Central memory CD8-positive, alpha-beta T cell (primary cell): ENCODE measurements around the gene TYW3.
A peak's percentile ranks its signal among the peaks of the same experiment; 100 is the strongest.
"Not testable (repeated sequence)": the region's sequence is repeated elsewhere in the genome, so short reads cannot be mapped to it uniquely, and the experiment has no call there.

ENCODE experiments used
- ATAC-seq: fragments of 150-1000 bp; cut with Tn5 transposase; replicated peaks from 2 replicates; pipeline ENCODE4 v1.10.0; 2022; ENCODE audit warnings: mild to moderate bottlenecking, moderate FRiP score, moderate number of reproducible peaks; ENCODE audit not compliant: poor library complexity, severe bottlenecking; ENCODE audit errors: extremely low read depth
- DNase-seq, 2 donors: peaks; one replicate each; pipeline ENCODE4 v3.0.0; 2021; ENCODE audit warnings: low spot score in 2 of 2
- H3K27ac Mint-ChIP-seq: one replicate; pipeline ENCODE4 v1.8.0; 2022; ENCODE audit warnings: low read depth, mild to moderate bottlenecking, moderate library complexity, mixed read lengths
- H3K27me3 Mint-ChIP-seq: one replicate; pipeline ENCODE4 v1.8.0; 2022; ENCODE audit warnings: mixed read lengths
- H3K36me3 Mint-ChIP-seq: one replicate; pipeline ENCODE4 v1.8.0; 2022; ENCODE audit warnings: mild to moderate bottlenecking, moderate library complexity, mixed read lengths; ENCODE audit not compliant: insufficient read depth
- H3K4me1 Mint-ChIP-seq: one replicate; pipeline ENCODE4 v1.8.0; 2022; ENCODE audit warnings: mixed read lengths
- H3K4me3 Mint-ChIP-seq: one replicate; pipeline ENCODE4 v1.8.0; 2022; ENCODE audit warnings: mild to moderate bottlenecking, moderate library complexity, mixed read lengths
- H3K9me3 Mint-ChIP-seq: one replicate; pipeline ENCODE4 v1.8.0; 2022; ENCODE audit warnings: mixed read lengths

Gene TYW3

GRCh38 chr1:74713849-74714248, 19.1 kb upstream of the TYW3 start:
- Mint-ChIP-seq H3K4me1 (no peaks in the 10 kb centered on the region), H3K27me3 (no peaks in the 10 kb centered on the region), H3K27ac (no peak overlapping the region), H3K4me3 (no peak overlapping the region), H3K36me3 (peaks cover 14% of the 10 kb centered on the region), H3K9me3 (no peaks in the 10 kb centered on the region)
- ATAC-seq (no peak), DNase-seq (no peak)

DNA sequence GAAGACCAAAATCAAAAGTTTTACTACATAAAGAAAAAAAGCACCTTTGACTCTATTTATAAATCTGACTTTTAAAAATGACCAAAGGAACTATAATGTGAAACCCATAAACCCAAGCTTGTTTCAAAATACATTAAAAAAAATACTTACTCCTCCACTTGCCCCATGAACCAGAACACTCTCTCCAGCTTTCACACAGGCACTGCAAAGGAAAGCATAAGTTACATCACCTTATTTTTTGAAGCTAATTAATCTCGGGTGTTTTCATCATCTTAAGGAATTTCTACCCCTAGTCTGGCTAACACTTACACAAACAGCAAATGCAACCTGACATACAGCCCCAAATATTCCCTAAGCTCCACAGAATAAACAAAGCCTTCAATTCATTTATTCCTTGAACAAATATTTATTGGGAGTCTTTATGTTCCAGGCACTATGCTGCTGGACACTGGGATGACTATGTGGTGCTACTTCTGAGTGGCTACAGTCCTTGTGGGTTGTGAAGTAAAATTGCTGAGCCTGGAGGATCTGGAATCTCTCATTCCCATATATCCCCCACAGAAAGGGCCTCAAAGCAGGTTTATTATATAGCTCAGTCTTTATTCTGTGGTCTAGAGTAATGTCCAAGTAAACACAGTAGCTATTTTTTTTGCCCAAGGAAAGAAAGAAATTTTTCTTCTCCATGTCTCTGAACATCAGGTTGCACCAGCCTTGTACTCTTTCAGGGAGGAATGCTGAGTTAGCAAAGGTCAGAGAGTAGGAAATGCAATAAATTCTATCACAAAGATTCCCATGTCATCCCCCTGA, 18.3 kb upstream of the TYW3 start:
- ATAC-seq (no peak), DNase-seq (no peak)
- Mint-ChIP-seq H3K27me3 (no peaks in the 10 kb centered on the region), H3K27ac (no peak overlapping the region), H3K4me1 (no peaks in the 10 kb centered on the region), H3K4me3 (no peak overlapping the region), H3K36me3 (peaks cover 9% of the 10 kb centered on the region), H3K9me3 (no peaks in the 10 kb centered on the region)

DNA sequence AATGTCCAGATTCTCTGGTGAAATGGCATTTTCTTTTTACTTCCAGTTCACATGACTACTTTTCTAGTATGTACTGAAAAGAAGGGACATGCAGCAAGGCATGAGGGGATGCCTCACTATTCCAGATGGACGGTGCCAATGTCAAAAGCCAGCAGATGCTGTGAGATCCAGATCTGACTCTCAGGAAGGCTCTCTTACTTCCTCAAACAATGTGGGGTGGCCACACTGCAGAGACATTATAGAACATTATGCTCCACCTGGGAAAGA, 17.8 kb upstream of the TYW3 start:
- peaks cover 9% of the 10 kb centered on the region for H3K36me3 Mint-ChIP-seq
- no peak overlapping the region for H3K4me3 Mint-ChIP-seq
- no peaks in the 10 kb centered on the region for H3K4me1 Mint-ChIP-seq
- no peak for DNase-seq
- H3K27ac Mint-ChIP-seq: no peak overlapping the region
- ATAC-seq: no peak
- H3K27me3 Mint-ChIP-seq: no peaks in the 10 kb centered on the region
- no peaks in the 10 kb centered on the region for H3K9me3 Mint-ChIP-seq

DNA sequence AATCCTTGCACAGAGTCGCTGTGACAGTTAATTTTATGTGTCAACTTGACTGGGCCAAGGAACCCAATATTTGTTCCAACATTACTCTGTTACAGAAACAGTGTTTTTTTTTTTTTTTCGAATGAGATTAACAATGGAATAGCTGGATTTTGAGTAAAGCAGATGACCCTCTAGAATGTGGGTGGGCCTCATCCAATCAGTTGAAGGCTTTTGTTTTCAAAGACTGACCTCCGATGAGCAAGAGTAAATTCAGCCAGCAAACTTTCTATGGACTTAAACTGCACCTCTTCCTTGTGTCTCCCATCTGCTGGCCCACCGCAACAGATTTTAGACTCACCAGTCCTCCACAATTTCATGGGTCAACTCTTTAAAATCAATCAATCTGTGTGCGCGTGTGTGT, 17.1 kb upstream of the TYW3 start:
- no peak for DNase-seq

GRCh38 chr1:74716822-74717221, 16.1 kb upstream of the TYW3 start:
- Mint-ChIP-seq H3K27me3 (no peaks in the 10 kb centered on the region), H3K27ac (no peak overlapping the region), H3K4me1 (peaks cover 9% of the 10 kb centered on the region), H3K4me3 (no peak overlapping the region), H3K36me3 (peaks cover 15% of the 10 kb centered on the region), H3K9me3 (no peaks in the 10 kb centered on the region)
- no peak for ATAC-seq
- no peak for DNase-seq

More for the DNA sequence above, 17.1 kb upstream of the TYW3 start:
- H3K4me3 Mint-ChIP-seq: no peak overlapping the region
- H3K9me3 Mint-ChIP-seq: no peaks in the 10 kb centered on the region
- H3K27ac Mint-ChIP-seq: no peak overlapping the region
- ATAC-seq: no peak
- peaks cover 7% of the 10 kb centered on the region for H3K36me3 Mint-ChIP-seq
- H3K27me3 Mint-ChIP-seq: no peaks in the 10 kb centered on the region
- H3K4me1 Mint-ChIP-seq: peaks cover 3% of the 10 kb centered on the region

DNA sequence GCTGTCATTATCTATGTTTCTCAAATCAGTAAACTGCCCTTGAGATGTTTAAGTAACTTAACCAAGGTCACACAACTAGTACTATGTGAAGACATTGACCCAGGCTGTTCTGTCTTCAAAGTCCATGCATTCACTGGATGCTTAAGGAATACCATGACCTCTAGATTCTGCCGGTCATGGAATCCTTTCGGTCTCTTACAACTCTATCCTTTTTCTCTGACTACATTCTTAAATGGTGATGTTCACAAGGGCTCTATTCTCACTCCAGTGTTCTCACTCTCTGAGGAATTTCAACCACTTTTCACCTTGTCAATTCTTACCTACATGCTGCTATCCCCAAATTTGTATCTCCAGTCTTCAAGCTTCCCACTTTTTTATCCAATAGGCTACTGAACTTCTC, 15.3 kb upstream of the TYW3 start:
- H3K27me3 Mint-ChIP-seq: no peaks in the 10 kb centered on the region

DNA sequence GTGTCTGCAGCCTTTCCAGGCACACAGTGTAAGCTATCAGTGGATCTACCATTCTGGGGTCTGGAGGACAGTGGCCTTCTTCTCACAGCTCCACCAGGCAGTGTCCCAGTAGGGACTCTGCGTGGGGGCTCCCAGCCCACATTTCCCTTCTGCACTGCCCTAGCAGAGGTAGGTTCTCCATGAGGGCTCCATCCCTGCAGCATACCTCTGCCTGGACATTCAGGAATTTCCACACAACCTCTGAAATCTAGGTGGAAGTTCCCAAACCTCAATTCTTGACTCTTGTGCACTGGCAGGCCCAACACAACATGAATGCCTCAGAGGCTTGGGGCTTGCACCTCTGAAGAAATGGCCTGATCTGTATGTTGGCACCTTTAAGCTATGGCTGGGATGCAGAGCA, 6.9 kb upstream of the TYW3 start:
- no peak overlapping the region for H3K27ac Mint-ChIP-seq
- H3K4me3 Mint-ChIP-seq: no peak overlapping the region
- H3K9me3 Mint-ChIP-seq: no peaks in the 10 kb centered on the region
- DNase-seq (no peak), ATAC-seq (no peak)
- no peaks in the 10 kb centered on the region for H3K27me3 Mint-ChIP-seq
- H3K36me3 Mint-ChIP-seq: peaks cover 27% of the 10 kb centered on the region
- H3K4me1 Mint-ChIP-seq: peaks cover 29% of the 10 kb centered on the region

More for the DNA sequence above, 15.3 kb upstream of the TYW3 start:
- H3K36me3 Mint-ChIP-seq: peaks cover 19% of the 10 kb centered on the region
- no peaks in the 10 kb centered on the region for H3K9me3 Mint-ChIP-seq
- no peak for DNase-seq
- no peak for ATAC-seq
- H3K4me1 Mint-ChIP-seq: peaks cover 9% of the 10 kb centered on the region
- no peak overlapping the region for H3K4me3 Mint-ChIP-seq
- no peak overlapping the region for H3K27ac Mint-ChIP-seq

GRCh38 chr1:74728736-74729135, 4.2 kb upstream of the TYW3 start:
- peak overlapping the region; percentile 25 for H3K27ac Mint-ChIP-seq
- peaks cover 13% of the 10 kb centered on the region for H3K36me3 Mint-ChIP-seq
- ATAC-seq: no peak
- H3K27me3 Mint-ChIP-seq: no peaks in the 10 kb centered on the region
- H3K9me3 Mint-ChIP-seq: no peaks in the 10 kb centered on the region
- DNase-seq: no peak
- H3K4me3 Mint-ChIP-seq: no peak overlapping the region
- H3K4me1 Mint-ChIP-seq: peaks cover 37% of the 10 kb centered on the region

- Mint-ChIP-seq H3K9me3 (no peaks in the 10 kb centered on the region), H3K27ac (peak overlapping the region; percentile 71)
These were observed 3.0 kb upstream of the TYW3 start for GRCh38 chr1:74729741-74730478.

GRCh38 chr1:74731399-74732052, 1.4 kb upstream of the TYW3 start:
- DNase-seq (no peak), ATAC-seq (no peak)
- Mint-ChIP-seq H3K9me3 (no peaks in the 10 kb centered on the region), H3K4me3 (peak overlapping the region; percentile 88), H3K4me1 (peaks cover 55% of the 10 kb centered on the region), H3K27me3 (no peaks in the 10 kb centered on the region), H3K36me3 (peaks cover 9% of the 10 kb centered on the region), H3K27ac (peak overlapping the region; percentile 77)

More at GRCh38 chr1:74729741-74730478, 3.0 kb upstream of the TYW3 start:
- Mint-ChIP-seq H3K36me3 (peaks cover 9% of the 10 kb centered on the region), H3K4me3 (no peak overlapping the region), H3K27me3 (no peaks in the 10 kb centered on the region), H3K4me1 (peaks cover 49% of the 10 kb centered on the region)
- no peak for DNase-seq
- no peak for ATAC-seq

- H3K4me1 Mint-ChIP-seq: peaks cover 50% of the 10 kb centered on the region
- not testable (repeated sequence) for H3K27me3 Mint-ChIP-seq, H3K9me3 Mint-ChIP-seq, DNase-seq
- H3K36me3 Mint-ChIP-seq: peaks cover 12% of the 10 kb centered on the region
- ATAC-seq: peak; percentile 2
- peak overlapping the region; percentile 88 for H3K4me3 Mint-ChIP-seq
- H3K27ac Mint-ChIP-seq: peak overlapping the region; percentile 91
These were observed 643 bp upstream of the TYW3 start for GRCh38 chr1:74732071-74732946.
